Omental fat pad (tissue), 4 donors: Measurements from ENCODE around the gene POP5. TPM values are rescaled to one million over a fixed set of nuclear protein-coding genes. Genes with fewer than 3 reads are reported as not detected.

ENCODE experiments used
- ATAC-seq: fragments of 150-250 bp; one replicate; pipeline ENCODE4 v1.9.1; 2016; ENCODE audit warnings: mild to moderate bottlenecking, moderate library complexity; ENCODE audit not compliant: low FRiP score
- DNase-seq: peaks from one replicate; pipeline ENCODE4 v3.0.0-alpha.2; 2019; ENCODE audit warnings: low spot score
- CTCF ChIP-seq, 3 donors: fragments of 450-650 bp; IDR thresholded peaks; one replicate each; pipeline ENCODE4 v1.5.1; 2016 to 2017; ENCODE audit warnings: antibody characterized with exemption in 3 of 3, mild to moderate bottlenecking in 3 of 3, moderate library complexity in 2 of 3
- total RNA-seq, 4 donors: library from RNA; depleted of rRNA; stranded (reverse); fragments of >200 nt; gene quantifications; one replicate each; pipeline ENCODE4 v1.1.0, GENCODE V29; 2016

Gene POP5
- total RNA-seq, 4 donors from 2014 or later, result 20.9 to 44.6 (median 34.3) TPM

- DNase-seq (no peak), ATAC-seq (no peak)
- no peak for TF ChIP-seq CTCF (IDR thresholded peaks at IDR 0.05)
Measured at GRCh38 chr12:120592121-120593049, 11.2 kb upstream of the POP5 start.

- no peak for ATAC-seq
- no peak for DNase-seq
Measured at GRCh38 chr12:120590741-120591407, 9.7 kb upstream of the POP5 start.

GRCh38 chr12:120588948-120589930 lies 8.0 kb upstream of the POP5 start:
- TF ChIP-seq CTCF (IDR thresholded peaks at IDR 0.05), result no peak
- DNase-seq (no peak), ATAC-seq (no peak)

More at GRCh38 chr12:120590741-120591407, 9.7 kb upstream of the POP5 start:
- no peak for TF ChIP-seq CTCF (IDR thresholded peaks at IDR 0.05)

GRCh38 chr12:120588371-120588770 lies 7.2 kb upstream of the POP5 start:
- DNase-seq (no peak), ATAC-seq (no peak)
- no peak for TF ChIP-seq CTCF (IDR thresholded peaks at IDR 0.05)

- ATAC-seq (no peak), DNase-seq (no peak)
- TF ChIP-seq CTCF (IDR thresholded peaks at IDR 0.05), result no peak
Measured at GRCh38 chr12:120586860-120587259, 5.7 kb upstream of the POP5 start.

- DNase-seq (no peak), ATAC-seq (no peak)
- no peak for TF ChIP-seq CTCF (IDR thresholded peaks at IDR 0.05)
Measured at GRCh38 chr12:120586206-120586605, 5.0 kb upstream of the POP5 start.
